Neural progenitor cell (in vitro differentiated cells): ENCODE data around the gene ZNF180. TPM values are rescaled to one million over a fixed set of nuclear protein-coding genes. Genes with fewer than 3 reads are reported as not detected.
"Not testable (repeated sequence)": the region's sequence is repeated elsewhere in the genome, so short reads cannot be mapped to it uniquely, and the experiment has no call there.

Experiments
- DNase-seq: peaks from one replicate; pipeline ENCODE4 v3.0.0-alpha.2; 2016; ENCODE audit warnings: low spot score
- H2AFZ ChIP-seq: fragments of 200-600 bp; sonication (generic); replicated peaks from 2 replicates; pipeline ENCODE4 v1.6.1; 2016; ENCODE audit warnings: antibody characterized with exemption
- H3F3A ChIP-seq: fragments of 200-600 bp; sonication (generic); 2 replicates; pipeline ENCODE4 v1.6.1; 2016; ENCODE audit warnings: antibody characterized with exemption, low read depth
- H3K27ac ChIP-seq: fragments of 200-600 bp; sonication (generic); 2 replicates; pipeline ENCODE4 v1.5.1; 2016; ENCODE audit warnings: mild to moderate bottlenecking
- H3K27me3 ChIP-seq: fragments of 200-600 bp; sonication (generic); 2 replicates; pipeline ENCODE4 v1.6.1; 2016; ENCODE audit warnings: mild to moderate bottlenecking, moderate library complexity
- H3K36me3 ChIP-seq: fragments of 200-600 bp; sonication (generic); 2 replicates; pipeline ENCODE4 v1.5.1; 2016
- H3K4me1 ChIP-seq: fragments of 200-600 bp; sonication (generic); 2 replicates; pipeline ENCODE4 v1.6.1; 2016; ENCODE audit warnings: mixed run types
- H3K4me2 ChIP-seq: fragments of 200-600 bp; sonication (generic); 2 replicates; pipeline ENCODE4 v1.6.1; 2016
- H3K4me3 ChIP-seq: fragments of 200-600 bp; sonication (generic); 2 replicates; pipeline ENCODE4 v1.5.1; 2016
- H3K79me2 ChIP-seq: fragments of 200-600 bp; sonication (generic); 2 replicates; pipeline ENCODE4 v1.6.1; 2016; ENCODE audit warnings: low read depth
- H3K9ac ChIP-seq: fragments of 200-600 bp; sonication (generic); 2 replicates; pipeline ENCODE4 v1.6.1; 2016
- H3K9me3 ChIP-seq: fragments of 200-600 bp; sonication (generic); 2 replicates; pipeline ENCODE4 v1.5.1; 2016; ENCODE audit warnings: low read depth
- H4K20me1 ChIP-seq: fragments of 200-600 bp; sonication (generic); 2 replicates; pipeline ENCODE4 v1.6.1; 2016; ENCODE audit warnings: low read depth
- H3K27ac Mint-ChIP-seq: 3 replicates; pipeline ENCODE4 v1.8.0; 2021; ENCODE audit warnings: mixed read lengths
- H3K27me3 Mint-ChIP-seq: 2 replicates; pipeline ENCODE4 v1.8.0; 2022; ENCODE audit warnings: low read depth, mild to moderate bottlenecking, inconsistent platforms, moderate library complexity, mixed read lengths; ENCODE audit not compliant: insufficient read depth
- H3K36me3 Mint-ChIP-seq: 3 replicates; pipeline ENCODE4 v1.8.0; 2021; ENCODE audit warnings: mixed read lengths
- H3K4me1 Mint-ChIP-seq: 3 replicates; pipeline ENCODE4 v1.8.0; 2021; ENCODE audit warnings: mixed read lengths
- H3K4me3 Mint-ChIP-seq: 3 replicates; pipeline ENCODE4 v1.8.0; 2021; ENCODE audit warnings: mild to moderate bottlenecking, moderate library complexity, mixed read lengths
- H3K9me3 Mint-ChIP-seq: 3 replicates; pipeline ENCODE4 v1.8.0; 2020; ENCODE audit warnings: mixed read lengths
- EZH2 ChIP-seq: fragments of 200-600 bp; sonication (generic); IDR thresholded peaks from 2 replicates; pipeline ENCODE4 v1.6.1; 2017; ENCODE audit warnings: antibody characterized with exemption, mild to moderate bottlenecking, moderate library complexity
- EZH2phosphoT487 ChIP-seq: fragments of 200-600 bp; sonication (generic); IDR thresholded peaks from 2 replicates; pipeline ENCODE4 v1.6.1; 2017; ENCODE audit warnings: antibody characterized with exemption
- total RNA-seq: library from RNA; depleted of rRNA; stranded (reverse); fragments of >200 nt; gene quantifications from 2 replicates; pipeline ENCODE4 v1.2.3, GENCODE V29; 2015; ENCODE audit warnings: low replicate concordance
- TF ChIP-seq, protein P1 (sequence below): fragments of 200-600 bp; sonication (generic); IDR thresholded peaks from 2 replicates; pipeline ENCODE4 v1.5.1; 2017; ENCODE audit warnings: antibody characterized with exemption, mild to moderate bottlenecking

The ZNF180 gene
- total RNA-seq, 1 donor from 2014 or later: 10.7 TPM

DNA sequence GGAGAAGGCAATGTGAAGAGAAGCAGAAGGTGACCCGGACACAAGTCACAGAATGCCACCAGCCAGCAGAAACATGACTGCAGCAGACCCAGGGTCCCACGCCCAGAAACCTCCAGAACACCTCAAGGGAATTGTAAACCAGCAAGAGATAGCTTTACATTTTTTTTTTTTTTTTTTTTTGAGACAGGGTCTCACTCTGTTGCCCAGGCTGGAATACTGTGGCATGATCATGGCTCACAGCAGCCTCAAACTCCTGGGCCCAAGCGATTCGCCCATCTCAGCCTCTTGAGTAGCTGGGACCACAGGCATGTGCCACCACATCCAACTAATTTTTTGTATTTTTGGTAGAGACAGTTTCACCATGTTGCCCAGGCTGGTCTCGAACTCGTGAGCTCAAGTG, 39.7 kb upstream of the ZNF180 start:
- H3K4me3 Mint-ChIP-seq: no peak overlapping the region
- Histone ChIP-seq H3F3A (no peaks in the 10 kb centered on the region), H4K20me1 (no peaks in the 10 kb centered on the region), H3K9ac (no peak overlapping the region), H3K4me2 (no peak overlapping the region), H3K4me3 (no peak overlapping the region), H3K9me3 (no peaks in the 10 kb centered on the region), H2AFZ (no peak overlapping the region), H3K27ac (no peak overlapping the region), H3K27me3 (peaks cover 4% of the 10 kb centered on the region), H3K79me2 (no peaks in the 10 kb centered on the region), H3K4me1 (no peaks in the 10 kb centered on the region), H3K36me3 (no peaks in the 10 kb centered on the region)
- no peaks in the 10 kb centered on the region for H3K4me1 Mint-ChIP-seq
- TF ChIP-seq, protein P1, sequence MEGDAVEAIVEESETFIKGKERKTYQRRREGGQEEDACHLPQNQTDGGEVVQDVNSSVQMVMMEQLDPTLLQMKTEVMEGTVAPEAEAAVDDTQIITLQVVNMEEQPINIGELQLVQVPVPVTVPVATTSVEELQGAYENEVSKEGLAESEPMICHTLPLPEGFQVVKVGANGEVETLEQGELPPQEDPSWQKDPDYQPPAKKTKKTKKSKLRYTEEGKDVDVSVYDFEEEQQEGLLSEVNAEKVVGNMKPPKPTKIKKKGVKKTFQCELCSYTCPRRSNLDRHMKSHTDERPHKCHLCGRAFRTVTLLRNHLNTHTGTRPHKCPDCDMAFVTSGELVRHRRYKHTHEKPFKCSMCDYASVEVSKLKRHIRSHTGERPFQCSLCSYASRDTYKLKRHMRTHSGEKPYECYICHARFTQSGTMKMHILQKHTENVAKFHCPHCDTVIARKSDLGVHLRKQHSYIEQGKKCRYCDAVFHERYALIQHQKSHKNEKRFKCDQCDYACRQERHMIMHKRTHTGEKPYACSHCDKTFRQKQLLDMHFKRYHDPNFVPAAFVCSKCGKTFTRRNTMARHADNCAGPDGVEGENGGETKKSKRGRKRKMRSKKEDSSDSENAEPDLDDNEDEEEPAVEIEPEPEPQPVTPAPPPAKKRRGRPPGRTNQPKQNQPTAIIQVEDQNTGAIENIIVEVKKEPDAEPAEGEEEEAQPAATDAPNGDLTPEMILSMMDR: no peak
- TF ChIP-seq EZH2phosphoT487: no peak
- no peak for TF ChIP-seq EZH2
- no peak overlapping the region for H3K27ac Mint-ChIP-seq
- H3K36me3 Mint-ChIP-seq: no peaks in the 10 kb centered on the region
- no peak for DNase-seq
- peaks cover 10% of the 10 kb centered on the region for H3K27me3 Mint-ChIP-seq
- peaks cover 6% of the 10 kb centered on the region for H3K9me3 Mint-ChIP-seq

DNA sequence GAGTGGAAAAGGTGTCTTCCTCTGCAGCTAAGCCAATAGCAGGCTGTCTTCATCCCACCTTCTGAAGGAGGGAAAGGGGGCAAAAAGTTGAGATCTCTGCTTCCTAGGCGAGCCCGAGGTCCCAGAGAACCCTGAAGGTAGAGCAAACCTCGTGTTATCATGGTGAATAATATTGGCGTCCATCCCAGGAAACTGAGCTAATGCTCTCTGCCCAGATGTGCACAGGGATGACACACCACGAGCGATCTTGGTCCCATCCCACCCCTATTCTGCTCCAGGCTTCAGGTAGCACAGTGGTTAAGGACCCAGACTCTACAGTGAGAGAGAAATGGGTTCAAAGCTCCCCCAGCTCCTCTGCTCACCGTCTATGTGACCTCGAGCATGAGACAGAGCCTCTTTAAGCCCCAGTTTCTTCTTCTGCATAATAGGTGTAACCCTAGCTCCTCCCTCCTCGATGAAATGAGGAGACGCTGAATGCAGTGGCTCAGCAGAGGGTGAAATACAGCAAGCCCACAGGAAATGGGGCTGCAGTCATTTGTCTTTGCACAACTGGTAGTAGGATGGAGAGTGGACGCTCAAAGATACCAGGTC, 39.0 kb upstream of the ZNF180 start:
- H3K4me3 Mint-ChIP-seq: no peak overlapping the region

DNA sequence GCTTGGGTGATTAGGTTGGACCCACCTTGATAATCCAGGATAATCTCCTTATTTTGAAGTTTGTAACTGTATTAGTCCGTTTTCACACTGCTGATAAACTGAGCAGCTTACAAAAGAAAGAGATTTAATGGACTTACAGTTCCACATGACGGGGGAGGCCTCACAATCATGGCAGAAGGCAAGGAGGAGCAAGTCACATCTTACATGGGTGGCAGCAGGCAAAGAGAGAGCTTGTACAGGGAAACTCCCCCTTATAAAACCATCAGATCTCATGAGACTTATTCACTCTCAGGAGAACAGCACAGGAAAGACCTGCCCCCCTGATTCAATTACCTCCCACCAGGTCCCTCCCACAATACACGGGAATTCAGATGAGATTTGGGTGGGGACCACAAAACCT, 35.0 kb upstream of the ZNF180 start:
- not testable (repeated sequence) for H3K36me3 ChIP-seq, H3K9ac ChIP-seq, H3K4me1 Mint-ChIP-seq, H3K4me2 ChIP-seq, H3K4me3 Mint-ChIP-seq, H3K27me3 Mint-ChIP-seq, H3K9me3 Mint-ChIP-seq, H3K36me3 Mint-ChIP-seq, H3K27me3 ChIP-seq, DNase-seq, H3K79me2 ChIP-seq, H3K4me3 ChIP-seq, H3F3A ChIP-seq, H3K27ac Mint-ChIP-seq, H3K9me3 ChIP-seq, H3K27ac ChIP-seq, H3K4me1 ChIP-seq, H4K20me1 ChIP-seq, H2AFZ ChIP-seq

More for the DNA sequence above, 39.0 kb upstream of the ZNF180 start:
- no peak for DNase-seq
- Histone ChIP-seq H3F3A (no peaks in the 10 kb centered on the region), H2AFZ (no peak overlapping the region), H3K36me3 (no peaks in the 10 kb centered on the region), H3K9me3 (no peaks in the 10 kb centered on the region), H3K27me3 (peaks cover 4% of the 10 kb centered on the region), H3K9ac (no peak overlapping the region), H4K20me1 (no peaks in the 10 kb centered on the region), H3K4me3 (no peak overlapping the region), H3K27ac (no peak overlapping the region), H3K4me2 (no peak overlapping the region), H3K79me2 (no peaks in the 10 kb centered on the region), H3K4me1 (no peaks in the 10 kb centered on the region)
- H3K4me1 Mint-ChIP-seq: no peaks in the 10 kb centered on the region
- TF ChIP-seq, protein P1: no peak
- TF ChIP-seq EZH2phosphoT487 (no peak), EZH2 (no peak)
- no peak overlapping the region for H3K27ac Mint-ChIP-seq
- peaks cover 6% of the 10 kb centered on the region for H3K9me3 Mint-ChIP-seq
- H3K27me3 Mint-ChIP-seq: peaks cover 10% of the 10 kb centered on the region
- no peaks in the 10 kb centered on the region for H3K36me3 Mint-ChIP-seq

DNA sequence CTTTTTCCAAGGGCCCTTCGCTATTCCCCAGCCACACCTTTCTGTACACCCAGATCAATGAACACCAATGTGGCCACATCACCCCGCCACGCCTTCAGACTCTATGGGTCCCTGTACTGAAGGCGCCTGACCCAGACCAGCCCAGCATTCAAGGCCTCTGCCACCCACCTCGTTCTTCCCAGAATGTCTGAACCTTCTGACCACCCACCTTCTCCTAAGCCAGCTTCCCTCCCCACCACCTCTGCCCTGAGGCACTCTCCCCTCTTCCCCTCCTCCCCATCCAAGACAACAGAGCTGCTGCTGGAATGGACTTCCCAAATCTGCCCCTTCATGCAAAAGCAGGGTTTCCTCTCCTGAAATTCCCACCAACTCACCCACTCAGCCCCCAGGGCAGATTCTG, 32.5 kb upstream of the ZNF180 start:
- Histone ChIP-seq H4K20me1 (no peaks in the 10 kb centered on the region), H3K4me2 (no peak overlapping the region), H3K36me3 (no peaks in the 10 kb centered on the region), H2AFZ (no peak overlapping the region), H3K9me3 (no peaks in the 10 kb centered on the region), H3K4me1 (no peaks in the 10 kb centered on the region), H3K4me3 (no peak overlapping the region), H3K27ac (no peak overlapping the region), H3K79me2 (no peaks in the 10 kb centered on the region), H3K27me3 (no peaks in the 10 kb centered on the region), H3K9ac (no peak overlapping the region), H3F3A (no peaks in the 10 kb centered on the region)
- Mint-ChIP-seq H3K9me3 (peaks cover 3% of the 10 kb centered on the region), H3K27me3 (no peaks in the 10 kb centered on the region), H3K4me1 (no peaks in the 10 kb centered on the region), H3K36me3 (no peaks in the 10 kb centered on the region), H3K27ac (no peak overlapping the region), H3K4me3 (no peak overlapping the region)
- TF ChIP-seq EZH2phosphoT487 (no peak), EZH2 (no peak)
- TF ChIP-seq, protein P1: no peak
- no peak for DNase-seq
